ENCODE results near the gene LRRC74A. TPM values are rescaled to one million over a fixed set of nuclear protein-coding genes. Genes with fewer than 3 reads are reported as not detected.

The LRRC74A gene
- total and polyA plus RNA-seq, 2 donors from 2014 or later: not detected

DNA sequence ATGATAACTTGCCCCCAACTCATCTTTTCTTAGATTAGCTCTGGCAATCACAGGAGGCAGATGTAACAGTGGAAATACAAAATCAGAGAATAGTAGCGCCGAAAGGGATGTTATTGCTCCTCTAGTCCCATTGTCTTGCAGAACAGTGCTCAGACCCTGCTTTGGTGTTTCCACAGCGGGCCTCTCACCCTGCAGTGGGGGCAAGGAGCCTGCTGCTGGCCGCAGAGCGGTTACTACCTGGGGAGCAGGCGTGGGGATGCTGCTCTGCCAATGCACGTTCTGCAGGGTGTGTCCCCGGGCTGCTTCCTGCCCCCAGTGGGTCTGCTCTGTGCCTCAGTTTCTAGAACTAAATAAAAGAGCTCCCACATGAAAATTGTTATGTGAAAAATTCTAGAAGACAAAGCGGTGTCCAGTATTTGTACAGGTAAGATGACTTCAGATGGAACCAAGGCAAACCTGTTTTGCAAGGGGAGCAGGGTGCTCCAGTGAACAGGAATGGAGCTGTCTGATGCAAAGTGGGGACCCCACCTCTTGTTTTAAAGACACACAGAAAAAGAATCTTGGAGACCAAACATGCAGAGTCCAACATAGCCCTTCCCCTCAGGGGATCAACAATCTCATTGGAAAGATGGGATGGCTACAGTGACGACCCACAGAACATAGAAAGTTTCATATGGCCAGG is 35.5 kb downstream of the LRRC74A start:
- DNase-seq (no peak), FAIRE-seq (no peak)

GRCh38 chr14:76862546-76863282 is 36.5 kb downstream of the LRRC74A start:
- Histone ChIP-seq H3K27me3 (ENCODE audit: control insufficient read depth, insufficient read depth, low read length) (no peaks in the 10 kb centered on the region), H3K4me3 (ENCODE audit: low read length in 3 of 3) (no peak overlapping the region), H3K9me3 (ENCODE audit: control insufficient read depth in 2 of 3, insufficient read depth in 1 of 3, low read length in 3 of 3) (no peaks in the 10 kb centered on the region), H3K4me1 (ENCODE audit: control insufficient read depth in 2 of 3, insufficient read depth in 2 of 3, low read depth in 1 of 3, low read length in 3 of 3) (peaks cover 0 to 7% (median 0%) of the 10 kb centered on the region in 3 donors), H3K36me3 (ENCODE audit: control insufficient read depth in 2 of 3, insufficient read depth in 3 of 3, low read length in 3 of 3) (no peaks in the 10 kb centered on the region), H3K9ac (ENCODE audit: low read length in 3 of 3) (no peak overlapping the region), H3K27ac (ENCODE audit: low read depth in 2 of 2, low read length in 2 of 2) (no peak overlapping the region)
- DNase-seq (no peak), FAIRE-seq (no peak)
- intact Hi-C loops (cut with DNase I): no loop called here
- TF ChIP-seq, protein P1, sequence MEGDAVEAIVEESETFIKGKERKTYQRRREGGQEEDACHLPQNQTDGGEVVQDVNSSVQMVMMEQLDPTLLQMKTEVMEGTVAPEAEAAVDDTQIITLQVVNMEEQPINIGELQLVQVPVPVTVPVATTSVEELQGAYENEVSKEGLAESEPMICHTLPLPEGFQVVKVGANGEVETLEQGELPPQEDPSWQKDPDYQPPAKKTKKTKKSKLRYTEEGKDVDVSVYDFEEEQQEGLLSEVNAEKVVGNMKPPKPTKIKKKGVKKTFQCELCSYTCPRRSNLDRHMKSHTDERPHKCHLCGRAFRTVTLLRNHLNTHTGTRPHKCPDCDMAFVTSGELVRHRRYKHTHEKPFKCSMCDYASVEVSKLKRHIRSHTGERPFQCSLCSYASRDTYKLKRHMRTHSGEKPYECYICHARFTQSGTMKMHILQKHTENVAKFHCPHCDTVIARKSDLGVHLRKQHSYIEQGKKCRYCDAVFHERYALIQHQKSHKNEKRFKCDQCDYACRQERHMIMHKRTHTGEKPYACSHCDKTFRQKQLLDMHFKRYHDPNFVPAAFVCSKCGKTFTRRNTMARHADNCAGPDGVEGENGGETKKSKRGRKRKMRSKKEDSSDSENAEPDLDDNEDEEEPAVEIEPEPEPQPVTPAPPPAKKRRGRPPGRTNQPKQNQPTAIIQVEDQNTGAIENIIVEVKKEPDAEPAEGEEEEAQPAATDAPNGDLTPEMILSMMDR (IDR thresholded peaks at IDR 0.05; ENCODE audit: borderline replicate concordance, extremely low read depth, insufficient read depth): no peak

More for the DNA sequence above, 35.5 kb downstream of the LRRC74A start:
- Histone ChIP-seq H3K27me3 (ENCODE audit: control insufficient read depth, insufficient read depth, low read length) (no peaks in the 10 kb centered on the region), H3K9ac (ENCODE audit: low read length in 3 of 3) (no peak overlapping the region), H3K4me1 (ENCODE audit: control insufficient read depth in 2 of 3, insufficient read depth in 2 of 3, low read depth in 1 of 3, low read length in 3 of 3) (peaks cover 0 to 4% (median 0%) of the 10 kb centered on the region in 3 donors), H3K4me3 (ENCODE audit: low read length in 3 of 3) (no peak overlapping the region), H3K36me3 (ENCODE audit: control insufficient read depth in 2 of 3, insufficient read depth in 3 of 3, low read length in 3 of 3) (no peaks in the 10 kb centered on the region), H3K9me3 (ENCODE audit: control insufficient read depth in 2 of 3, insufficient read depth in 1 of 3, low read length in 3 of 3) (no peaks in the 10 kb centered on the region), H3K27ac (ENCODE audit: low read depth in 2 of 2, low read length in 2 of 2) (no peak overlapping the region)
- TF ChIP-seq, protein P1 (IDR thresholded peaks at IDR 0.05; ENCODE audit: borderline replicate concordance, extremely low read depth, insufficient read depth): no peak
- intact Hi-C loops (cut with DNase I): no loop called here

DNA sequence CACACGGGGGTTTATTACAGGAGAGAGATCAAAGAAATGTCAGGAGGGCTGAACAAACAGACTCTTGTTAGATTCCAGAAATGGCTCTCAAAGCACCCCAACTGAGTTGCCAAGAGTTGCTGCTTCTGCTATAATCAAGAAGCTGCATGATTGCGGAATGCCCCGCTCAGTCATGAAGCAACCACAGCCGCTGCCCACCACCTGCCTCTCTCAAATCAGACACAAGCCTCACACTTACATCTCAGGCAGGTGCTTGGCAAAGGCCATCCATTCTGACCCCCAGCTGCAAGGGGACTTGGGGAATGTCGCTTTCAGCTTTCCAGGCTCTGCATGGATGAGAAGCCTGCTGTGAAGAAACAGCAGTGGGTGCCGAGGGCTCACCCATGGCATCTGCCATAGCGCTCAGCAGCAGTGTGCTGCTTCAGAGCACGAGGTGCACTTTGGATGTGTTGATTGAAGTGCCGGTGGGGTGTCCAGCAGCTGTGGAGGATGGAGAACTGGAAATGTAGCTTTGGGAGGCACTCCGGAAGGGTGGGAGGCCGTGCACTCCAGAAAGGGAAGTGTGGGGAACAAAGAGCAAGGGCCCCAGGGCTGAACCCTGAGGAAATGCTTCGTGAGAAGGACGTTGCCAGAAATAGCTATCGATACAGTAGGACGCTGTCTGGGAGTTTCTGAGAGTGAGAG is 37.7 kb downstream of the LRRC74A start:
- Histone ChIP-seq H3K36me3 (ENCODE audit: control insufficient read depth in 2 of 3, insufficient read depth in 3 of 3, low read length in 3 of 3) (no peaks in the 10 kb centered on the region), H3K27ac (ENCODE audit: low read depth in 2 of 2, low read length in 2 of 2) (peak overlapping the region in 1 of 2 donors; percentile 28), H3K27me3 (ENCODE audit: control insufficient read depth, insufficient read depth, low read length) (no peaks in the 10 kb centered on the region), H3K4me1 (ENCODE audit: control insufficient read depth in 2 of 3, insufficient read depth in 2 of 3, low read depth in 1 of 3, low read length in 3 of 3) (peaks cover 0 to 10% (median 0%) of the 10 kb centered on the region in 3 donors), H3K9ac (ENCODE audit: low read length in 3 of 3) (no peak overlapping the region), H3K4me3 (ENCODE audit: low read length in 3 of 3) (peak overlapping the region in 1 of 3 donors; percentile 18), H3K9me3 (ENCODE audit: control insufficient read depth in 2 of 3, insufficient read depth in 1 of 3, low read length in 3 of 3) (no peaks in the 10 kb centered on the region)
- FAIRE-seq (no peak), DNase-seq (peak in 3 of 5 donors; percentile 49 to 69 (median 62))
- intact Hi-C loops (cut with DNase I): no loop called here
- TF ChIP-seq, protein P1 (IDR thresholded peaks at IDR 0.05; ENCODE audit: borderline replicate concordance, extremely low read depth, insufficient read depth): no peak

Data from kidney (tissue), 14 donors.